CD1c-positive myeloid dendritic cell (primary cell): ENCODE data around the gene ELF2.
"Not testable (repeated sequence)": the region's sequence is repeated elsewhere in the genome, so short reads cannot be mapped to it uniquely, and the experiment has no call there.

Experiments
- DNase-seq: peaks from one replicate; pipeline ENCODE4 v3.0.0-alpha.2; 2016; ENCODE audit errors: extremely low spot score

The ELF2 gene

DNA sequence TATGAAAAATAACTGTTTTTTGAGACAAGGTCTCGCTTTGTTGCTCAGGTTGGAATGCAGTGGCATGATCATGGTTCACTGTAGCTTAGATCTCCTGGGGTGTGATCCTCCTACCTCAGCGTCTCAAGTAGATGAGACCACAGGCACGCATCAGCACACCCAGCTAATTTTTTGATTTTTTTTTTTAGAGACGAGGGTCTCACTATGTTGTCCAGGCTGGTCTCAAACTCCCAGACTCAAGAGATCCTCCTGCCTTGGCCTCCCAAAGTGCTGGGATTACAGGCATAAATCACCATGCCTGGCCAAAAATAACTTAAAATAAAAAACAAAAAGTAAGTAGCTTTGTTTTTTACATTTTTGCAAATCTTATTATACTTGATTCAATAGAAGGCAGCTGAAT is 98.1 kb downstream of the ELF2 start:
- no peak for DNase-seq

DNA sequence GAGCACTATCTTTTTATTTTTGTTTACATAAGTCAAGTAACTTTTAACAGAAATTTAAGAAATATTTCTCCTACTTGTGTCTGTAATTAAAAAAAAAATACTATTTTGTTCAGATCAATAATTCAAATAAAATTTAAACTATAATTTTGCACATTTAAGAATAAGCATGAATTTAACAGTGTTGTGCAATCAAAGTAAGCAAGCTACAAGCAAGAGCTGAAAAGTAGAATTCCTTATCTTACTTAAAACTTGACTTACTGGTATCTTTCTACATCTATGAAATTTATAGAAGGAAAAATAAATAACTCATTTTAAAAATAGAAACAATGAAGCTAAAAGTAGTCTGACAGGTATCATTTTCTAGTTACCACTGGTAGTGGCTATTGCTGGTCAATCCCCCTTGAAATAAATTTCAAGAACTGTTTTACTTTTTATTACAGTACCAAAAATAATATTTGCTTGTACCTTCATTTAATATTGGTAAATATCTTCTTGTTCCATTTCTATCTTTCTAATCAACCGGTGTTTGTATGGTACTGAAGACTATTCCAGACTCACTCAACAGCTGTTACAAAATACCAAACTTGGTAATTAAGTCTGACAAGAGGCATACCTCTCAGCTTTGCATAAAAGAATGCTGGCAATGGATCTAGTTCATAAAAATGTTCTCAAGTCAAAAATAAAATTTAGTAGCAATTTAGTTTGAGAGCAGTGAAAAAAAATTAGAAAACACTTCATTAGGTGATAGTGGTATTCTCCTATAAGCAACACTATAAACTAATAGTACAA is 99.3 kb downstream of the ELF2 start:
- DNase-seq: no peak

DNA sequence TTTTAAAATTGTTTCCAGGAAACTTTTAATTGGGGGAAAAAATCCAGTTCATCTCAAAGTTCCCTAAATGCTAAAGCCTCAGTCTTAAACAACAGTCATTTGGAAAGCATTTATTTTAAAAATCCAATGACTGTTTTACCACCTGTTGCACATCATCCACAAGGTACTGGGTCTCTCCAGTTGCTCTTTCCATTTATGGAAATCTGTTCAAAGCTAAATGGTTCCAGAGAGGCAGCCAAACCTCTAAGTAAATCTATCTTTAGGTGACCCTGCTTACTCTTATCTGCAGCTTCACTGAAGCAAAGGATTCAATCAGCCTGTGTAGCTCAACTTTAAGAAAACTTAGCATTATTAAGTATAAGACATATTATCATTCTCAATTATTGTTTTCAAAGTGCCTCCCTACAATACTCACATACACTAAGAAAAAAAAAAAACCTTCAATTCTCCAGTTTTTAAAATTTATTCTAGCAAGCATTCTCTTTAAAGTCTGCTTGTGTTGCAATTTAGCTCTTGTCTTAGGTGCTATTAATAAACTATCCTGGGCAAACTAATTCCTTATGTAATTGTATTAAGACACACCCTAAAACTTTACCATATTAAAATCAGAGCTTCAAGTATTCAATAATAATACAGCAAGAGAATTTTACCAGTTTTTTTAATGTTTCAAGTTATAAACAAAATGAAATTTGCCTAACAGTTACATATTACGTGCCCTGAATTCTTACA is 100.8 kb downstream of the ELF2 start:
- no peak for DNase-seq

DNA sequence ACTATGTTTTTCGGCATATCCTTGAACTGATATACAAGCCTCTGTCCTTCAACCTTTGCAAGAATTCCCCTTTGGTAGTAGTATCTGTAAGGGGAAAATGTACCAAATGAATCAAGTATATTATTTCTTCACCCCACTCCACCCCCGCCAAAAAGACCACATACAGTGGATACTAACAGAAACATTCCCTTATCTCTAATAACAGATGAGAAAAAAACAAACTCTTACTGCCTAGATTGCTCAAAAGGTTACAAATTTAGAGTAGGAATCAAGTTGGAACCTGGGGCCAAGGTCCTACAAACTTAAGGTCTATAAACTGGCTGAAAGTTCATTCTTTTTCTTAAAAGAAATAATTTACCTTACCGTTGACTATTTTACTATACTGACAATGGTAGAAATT is 116.4 kb downstream of the ELF2 start:
- no peak for DNase-seq

DNA sequence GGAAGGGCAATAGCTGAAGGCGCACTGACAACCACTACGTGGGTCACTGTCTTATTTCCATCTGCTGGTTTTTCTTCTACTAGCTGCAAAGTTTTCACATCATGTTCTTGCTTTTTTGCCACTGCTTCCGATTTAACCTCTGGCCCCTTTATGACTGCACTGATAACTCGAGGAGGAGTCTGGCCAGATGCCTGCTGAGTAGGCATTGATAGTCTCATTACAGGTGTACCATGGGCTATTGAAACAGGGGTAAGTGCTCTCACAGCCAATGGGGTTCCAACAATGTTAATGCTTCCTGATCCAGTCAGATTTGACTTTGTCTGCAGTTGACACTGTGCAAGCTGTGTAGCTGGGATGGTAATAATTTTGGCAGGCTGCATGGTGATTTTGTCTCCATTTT is 118.0 kb downstream of the ELF2 start:
- DNase-seq: not testable (repeated sequence)

DNA sequence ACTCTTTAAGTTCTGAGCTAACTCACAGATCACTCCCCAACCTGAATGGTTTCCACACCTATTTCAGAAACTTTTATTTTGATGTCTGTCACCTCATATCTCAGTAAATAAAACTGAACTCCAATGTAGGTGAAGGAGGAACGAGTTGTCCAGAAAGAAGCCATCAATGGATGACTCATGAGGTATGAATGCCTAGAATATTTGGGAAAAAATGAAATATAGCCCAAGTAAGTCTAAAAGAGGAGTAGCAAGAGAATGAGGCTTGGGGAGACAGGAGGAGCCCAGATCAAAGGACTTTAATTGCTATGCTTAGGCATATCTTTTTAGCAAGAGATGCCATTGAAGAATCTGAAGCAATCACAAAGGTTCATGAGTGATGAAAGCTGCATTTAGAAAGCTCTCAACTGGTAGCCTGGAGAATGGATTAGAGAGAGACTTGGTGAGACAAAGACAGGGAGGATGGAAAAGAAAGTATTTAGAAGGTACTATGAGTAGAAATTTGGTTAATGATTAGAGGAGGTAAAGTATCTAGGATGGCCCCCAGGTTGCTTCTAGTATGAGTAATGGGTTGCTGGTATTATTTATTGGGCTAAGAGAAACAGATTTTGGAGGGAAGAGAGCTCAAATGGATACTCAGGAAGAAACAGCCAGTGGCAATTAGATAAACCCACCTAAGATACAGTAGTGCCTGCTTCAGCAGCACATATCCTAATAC is 122.1 kb downstream of the ELF2 start:
- no peak for DNase-seq

DNA sequence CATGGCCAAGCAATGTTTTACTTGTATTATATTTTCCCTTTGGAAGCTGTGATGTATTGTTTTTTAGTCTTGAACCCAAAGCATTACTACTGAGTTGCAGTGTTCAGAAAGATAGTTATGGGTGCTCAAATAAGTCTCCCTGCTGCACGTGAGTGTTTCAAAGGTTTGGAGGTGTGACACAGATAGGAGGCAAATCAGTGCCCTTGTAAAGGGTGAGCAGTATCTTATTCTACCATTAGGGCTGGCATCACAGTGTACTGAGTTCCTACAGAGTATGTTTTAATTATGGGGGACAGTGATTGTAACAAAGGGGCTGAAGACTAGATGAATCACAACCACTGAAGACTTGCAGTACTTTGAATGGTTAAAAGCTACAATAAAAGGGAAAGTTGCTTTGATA is 123.1 kb downstream of the ELF2 start:
- DNase-seq: no peak

DNA sequence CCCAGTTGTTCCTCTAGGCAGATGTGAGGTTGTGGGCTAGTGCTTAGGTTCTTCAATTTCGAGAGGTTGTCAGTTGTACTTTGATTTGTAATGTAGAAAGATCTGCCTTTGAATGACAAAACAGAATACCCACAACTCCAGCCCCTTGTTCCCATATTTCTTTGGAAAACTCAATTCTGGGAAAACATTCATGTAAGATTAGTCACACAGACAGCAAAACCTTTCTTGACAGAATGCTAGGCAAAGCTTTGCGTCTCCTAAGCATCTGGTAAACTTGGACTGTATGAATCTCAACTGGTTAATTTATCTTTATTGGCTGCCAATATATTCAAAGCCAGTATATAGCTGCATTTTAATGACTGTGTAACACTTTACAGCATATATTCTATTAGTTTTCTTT is 126.6 kb downstream of the ELF2 start:
- DNase-seq: no peak

DNA sequence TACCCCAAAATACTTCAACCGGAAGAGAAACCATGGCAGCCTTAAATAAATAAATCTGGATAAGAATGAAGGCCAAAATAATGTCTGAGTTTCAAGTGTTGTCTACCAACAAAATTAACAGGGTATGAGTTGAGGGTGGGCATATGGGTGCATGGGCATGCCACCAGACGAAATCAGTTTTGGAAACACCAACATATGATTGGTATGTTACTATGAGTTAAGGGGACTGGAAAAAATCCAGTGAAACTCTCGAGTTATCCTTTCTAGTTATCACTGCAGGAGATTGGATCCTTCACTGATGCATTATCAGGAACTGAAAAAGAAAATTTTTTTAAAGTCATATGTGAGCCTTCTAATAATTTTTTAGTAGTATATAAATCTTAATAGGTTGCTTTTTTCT is 129.0 kb downstream of the ELF2 start:
- no peak for DNase-seq

DNA sequence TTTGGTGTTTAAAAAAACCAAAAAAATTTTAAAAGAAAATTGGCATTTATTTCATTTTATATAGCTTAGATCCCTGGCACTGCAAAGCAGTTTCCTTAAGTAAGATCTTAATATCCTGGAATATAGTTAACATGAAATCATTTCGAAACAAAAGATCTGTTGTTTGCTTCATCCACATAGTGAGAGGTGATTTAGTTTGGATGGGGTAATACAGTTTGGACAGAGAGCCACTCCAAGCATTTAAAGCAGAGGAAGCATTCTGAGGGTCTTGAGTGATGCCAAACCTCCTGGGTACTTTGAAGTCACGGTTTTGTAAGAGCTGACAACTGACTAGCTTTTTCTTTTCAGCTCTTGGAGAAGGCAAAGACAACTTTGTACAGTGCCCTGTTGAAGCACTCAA is 132.7 kb downstream of the ELF2 start:
- no peak for DNase-seq

DNA sequence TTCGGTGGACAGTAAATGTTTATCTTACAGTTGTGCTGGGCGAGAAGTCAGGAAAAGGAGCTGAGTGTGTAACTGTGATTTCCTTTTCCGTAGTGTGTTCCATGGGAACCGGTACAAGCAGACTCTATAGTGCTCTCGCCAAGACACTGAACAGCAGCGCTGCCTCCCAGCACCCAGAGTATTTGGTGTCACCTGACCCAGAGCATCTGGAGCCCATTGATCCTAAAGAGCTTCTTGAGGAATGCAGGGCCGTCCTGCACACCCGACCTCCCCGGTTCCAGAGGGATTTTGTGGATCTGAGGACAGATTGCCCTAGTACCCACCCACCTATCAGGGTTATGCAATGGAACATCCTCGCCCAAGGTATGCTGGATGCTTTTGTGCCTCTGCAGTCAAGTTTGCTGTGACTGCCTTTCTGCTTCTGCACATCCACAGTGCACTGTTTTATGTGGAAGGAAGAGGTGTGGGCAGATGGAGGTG is 134.0 kb downstream of the ELF2 start:
- DNase-seq: no peak

DNA sequence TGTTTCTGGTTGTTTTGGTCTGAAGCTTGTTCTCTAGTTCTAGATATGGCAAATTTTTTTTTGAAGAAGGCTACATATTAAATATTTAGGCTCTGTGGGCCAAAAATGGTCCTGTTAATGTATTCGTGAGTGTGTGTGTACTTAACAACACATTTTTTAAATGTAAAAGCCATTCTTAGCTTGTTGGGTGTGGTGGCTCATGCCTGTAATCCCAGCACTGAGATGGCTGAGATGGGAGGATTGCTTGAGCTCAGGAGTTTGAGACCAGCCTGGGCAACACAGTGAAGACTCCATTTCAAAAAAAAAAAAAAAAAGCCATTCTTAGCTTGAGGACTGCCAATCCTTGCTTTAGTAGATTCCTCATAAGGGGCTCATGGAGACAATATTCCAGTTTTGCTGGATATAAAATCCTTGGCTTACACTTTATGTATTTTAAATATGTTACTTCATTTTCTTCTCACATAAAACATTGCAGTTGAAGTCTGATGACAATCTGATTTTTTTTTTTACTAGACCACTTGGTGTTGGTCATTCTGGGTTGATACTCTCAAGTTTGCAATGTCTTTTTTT is 138.1 kb downstream of the ELF2 start:
- no peak for DNase-seq

DNA sequence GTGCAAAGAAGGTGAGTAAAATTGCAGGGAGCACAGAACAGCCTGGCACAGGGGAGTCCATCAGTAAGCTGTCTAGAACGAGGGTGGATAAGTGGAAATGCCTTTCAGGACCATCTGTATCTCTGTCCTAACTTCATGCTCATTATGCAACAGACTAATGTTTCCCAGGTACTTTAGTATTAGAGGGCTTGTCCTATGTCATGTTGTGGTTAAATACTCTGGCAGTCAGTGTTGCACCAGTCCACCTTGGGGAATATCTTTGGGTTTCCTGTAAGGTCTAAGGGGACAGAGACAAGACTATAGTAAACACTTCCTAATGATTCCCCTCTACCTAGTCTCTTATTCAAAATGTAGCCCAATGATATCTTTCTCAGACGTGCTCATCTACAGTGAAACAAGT is 140.1 kb downstream of the ELF2 start:
- DNase-seq: no peak

DNA sequence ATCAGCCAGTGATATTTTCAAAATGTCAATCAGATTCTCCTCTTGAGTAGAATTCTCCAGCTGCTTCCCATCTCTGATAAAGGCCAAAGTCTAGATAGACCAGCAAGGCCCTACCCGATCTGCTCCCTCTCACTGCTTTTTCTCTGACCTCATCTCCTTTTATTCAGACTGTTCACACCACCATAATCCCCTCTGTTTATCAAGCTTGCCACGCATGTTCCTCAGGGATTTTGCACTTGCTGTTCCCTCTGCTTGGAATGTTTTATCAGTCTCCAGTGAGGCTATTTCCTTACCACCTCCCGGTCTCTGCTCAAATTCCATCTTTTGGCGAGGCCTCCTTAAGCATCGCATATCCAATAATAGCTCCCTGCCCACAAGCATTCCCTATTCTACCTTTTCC is 141.4 kb downstream of the ELF2 start:
- DNase-seq: no peak

DNA sequence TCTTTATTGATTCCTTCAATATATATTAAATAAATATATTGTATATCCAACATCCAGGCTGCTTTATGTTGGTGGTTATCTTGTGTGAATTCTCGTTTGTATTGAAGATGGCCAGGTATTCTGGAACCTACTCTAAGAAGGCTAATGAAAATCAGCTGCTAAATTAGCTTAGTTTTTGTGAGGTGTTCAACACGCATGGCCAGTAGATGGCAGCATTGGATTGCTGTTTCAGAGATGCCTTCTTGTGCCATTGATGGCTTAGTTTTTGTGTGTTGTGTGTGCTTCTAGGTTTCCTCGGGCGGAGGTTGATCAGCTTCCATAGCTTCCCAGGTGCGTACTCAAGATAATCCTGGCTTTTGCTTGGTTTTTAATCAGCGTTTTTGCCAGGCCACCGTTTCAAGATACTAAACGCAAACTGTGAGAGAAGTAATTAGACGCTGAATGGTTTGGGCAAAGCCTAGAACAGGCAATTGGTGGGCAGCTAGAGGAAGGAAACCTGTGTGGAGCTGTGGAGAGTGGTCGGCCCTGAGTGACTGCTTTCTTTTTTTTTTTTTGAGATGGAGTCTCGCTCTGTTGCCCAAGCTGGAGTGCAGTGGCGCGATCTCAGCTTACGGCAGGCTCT is 146.3 kb downstream of the ELF2 start:
- peak; percentile 83 for DNase-seq

DNA sequence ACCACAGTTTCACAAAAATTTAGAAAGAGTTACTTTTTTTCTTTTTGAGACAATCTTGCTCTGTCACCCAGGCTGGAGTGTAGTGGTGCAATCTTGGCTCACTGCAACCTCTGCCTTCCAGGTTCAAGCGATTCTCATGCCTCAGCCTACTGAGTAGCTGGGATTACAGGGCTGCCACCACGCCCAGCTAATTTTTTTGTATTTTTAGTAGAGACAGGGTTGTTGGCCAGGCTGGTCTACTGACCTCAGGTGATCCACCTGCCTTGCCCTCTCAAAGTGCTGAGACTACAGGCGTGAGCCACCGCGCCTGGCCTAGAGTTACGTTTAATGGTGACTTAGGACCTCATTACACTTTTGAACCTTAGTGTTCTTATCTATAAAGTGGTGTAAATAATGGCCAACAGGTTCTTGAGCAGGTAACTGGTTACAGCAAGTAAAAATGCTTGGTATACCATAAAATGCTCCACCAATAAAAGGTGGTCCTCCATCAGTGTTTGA is 147.1 kb downstream of the ELF2 start:
- DNase-seq: not testable (repeated sequence)

DNA sequence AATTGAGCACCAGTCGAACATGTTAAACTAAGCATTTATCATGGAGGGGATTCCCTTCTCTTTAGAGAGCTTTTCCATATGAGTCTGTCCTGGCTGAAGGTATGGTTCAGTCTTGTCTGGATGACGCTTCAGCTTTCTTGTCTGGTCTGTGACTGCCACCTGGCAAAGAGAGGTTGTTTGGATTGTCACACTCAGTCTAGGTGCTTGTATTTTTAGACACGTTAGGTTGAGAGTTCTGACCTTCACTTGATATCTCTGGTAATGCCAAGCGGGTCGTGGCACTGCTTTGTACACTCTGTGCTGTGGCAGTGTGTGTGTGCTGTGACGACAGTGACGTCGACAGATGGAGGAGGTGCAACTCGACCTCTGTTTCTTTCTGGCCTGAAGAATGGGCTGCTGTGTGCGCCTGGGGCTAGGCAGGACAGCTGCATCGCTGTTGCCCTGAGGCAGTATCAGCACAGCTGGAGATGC is 148.8 kb downstream of the ELF2 start:
- DNase-seq: no peak

DNA sequence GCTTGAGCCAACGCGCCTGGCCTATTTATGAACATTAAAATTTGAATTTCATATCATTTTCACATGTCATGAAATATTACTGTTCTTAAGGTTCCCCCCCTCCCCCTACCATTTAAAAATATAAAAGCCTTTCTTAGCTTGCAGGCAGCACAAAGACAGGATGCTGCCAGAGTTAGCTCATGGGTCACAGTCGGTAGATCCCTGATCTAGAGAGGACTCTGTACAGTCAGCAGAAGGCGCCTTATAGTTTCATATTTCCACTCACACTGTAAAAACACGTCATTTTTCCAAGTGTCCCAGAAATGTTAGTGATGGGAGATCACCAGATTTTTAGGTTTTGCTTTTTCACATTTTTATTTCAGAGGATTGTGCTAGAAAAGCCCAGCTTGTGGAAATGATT is 149.2 kb downstream of the ELF2 start:
- no peak for DNase-seq

DNA sequence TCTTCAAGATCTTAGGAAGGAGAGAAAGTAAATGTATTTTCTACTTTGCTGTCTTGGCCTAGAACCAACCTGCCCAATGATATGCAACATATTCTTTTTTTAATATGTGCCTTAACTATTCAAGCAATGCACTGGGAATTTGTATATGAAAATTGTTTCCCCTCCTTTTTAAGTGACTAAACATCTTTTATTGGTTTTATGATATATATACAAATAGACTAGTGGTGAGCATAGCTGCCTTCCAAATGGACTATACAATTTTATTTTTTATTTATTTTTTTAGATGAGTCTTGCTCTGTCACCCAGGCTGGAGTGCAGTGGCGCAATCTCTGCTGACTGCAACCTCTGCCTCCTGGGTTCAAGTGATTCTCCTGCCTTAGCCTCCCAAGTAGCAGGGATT is 151.2 kb downstream of the ELF2 start:
- no peak for DNase-seq

DNA sequence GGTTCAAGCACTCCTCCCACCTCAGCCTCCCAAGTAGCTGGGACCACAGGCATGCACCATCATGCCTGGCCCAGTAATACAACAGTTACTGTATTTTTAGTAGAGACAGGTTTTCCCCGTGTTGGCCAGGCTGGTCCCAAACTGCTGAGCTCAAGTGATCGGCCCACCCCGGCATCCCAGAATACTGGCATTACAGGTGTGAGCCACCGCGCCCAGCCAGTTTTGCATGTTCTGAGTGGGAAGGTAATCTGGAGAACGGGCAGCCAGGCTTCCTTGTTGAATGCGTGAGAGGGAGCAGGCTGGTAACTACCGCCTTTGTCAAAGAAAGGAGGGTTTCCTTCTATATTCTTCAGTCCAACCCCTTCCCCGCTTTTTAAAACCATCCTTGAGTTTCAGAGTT is 152.3 kb downstream of the ELF2 start:
- DNase-seq: no peak

DNA sequence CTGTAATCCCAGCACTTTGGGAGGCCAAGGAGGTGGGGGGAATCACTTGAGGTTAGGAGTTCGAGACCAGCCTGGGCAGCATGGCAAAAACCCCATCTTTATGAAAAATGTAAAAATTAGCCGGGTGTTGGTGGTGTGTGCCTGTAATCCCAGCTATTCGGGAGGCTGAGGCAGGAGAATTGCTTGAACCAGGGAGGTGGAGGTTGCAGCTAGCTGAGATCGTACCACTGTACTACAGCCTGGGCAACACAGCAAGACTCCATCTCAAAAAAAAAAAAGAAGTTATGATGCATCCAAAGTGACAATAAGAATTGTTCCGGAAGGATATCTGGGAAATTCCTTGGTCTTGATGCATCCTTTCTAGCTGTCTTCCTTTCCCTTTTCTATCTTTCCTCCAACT is 154.2 kb downstream of the ELF2 start:
- no peak for DNase-seq

DNA sequence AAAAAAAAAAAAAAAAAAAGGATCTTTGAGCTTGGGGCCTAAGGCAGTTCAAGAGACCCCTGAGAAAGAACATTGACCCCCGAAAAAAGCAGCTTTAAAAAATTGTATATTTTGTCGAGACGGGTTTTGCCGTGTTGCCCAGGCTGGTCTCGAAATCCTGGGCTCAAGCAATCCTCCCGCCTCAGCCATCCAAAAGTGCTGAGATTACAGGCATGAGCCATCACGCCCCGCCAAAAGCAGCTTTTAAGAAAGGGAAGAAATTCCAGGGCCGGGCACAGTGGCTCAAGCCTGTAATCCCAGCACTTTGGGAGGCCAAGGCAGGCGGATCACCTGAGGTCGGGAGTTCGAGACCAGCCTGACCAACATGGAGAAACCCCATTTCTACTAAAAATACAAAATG is 155.9 kb downstream of the ELF2 start:
- DNase-seq: not testable (repeated sequence)
